A172 (cell line): ENCODE data around the gene PARD3B. TPM values are rescaled to one million over a fixed set of nuclear protein-coding genes. Genes with fewer than 3 reads are reported as not detected.
A peak's percentile ranks its signal among the peaks of the same experiment; 100 is the strongest.

Experiments used
- DNase-seq: peaks from one replicate; pipeline ENCODE4 v3.0.0-alpha.2; 2015; ENCODE audit warnings: low spot score
- total RNA-seq: library from RNA; depleted of rRNA; stranded (reverse); fragments of >200 nt; shearing (Covaris generic); gene quantifications from 2 replicates; pipeline ENCODE4 v1.2.3, GENCODE V29; 2014

PARD3B gene
- total RNA-seq, 1 experiment from 2014 or later: 5.4 TPM

GRCh38 chr2:205496370-205496769 is 951.1 kb downstream of the PARD3B start:
- DNase-seq: no peak

DNA sequence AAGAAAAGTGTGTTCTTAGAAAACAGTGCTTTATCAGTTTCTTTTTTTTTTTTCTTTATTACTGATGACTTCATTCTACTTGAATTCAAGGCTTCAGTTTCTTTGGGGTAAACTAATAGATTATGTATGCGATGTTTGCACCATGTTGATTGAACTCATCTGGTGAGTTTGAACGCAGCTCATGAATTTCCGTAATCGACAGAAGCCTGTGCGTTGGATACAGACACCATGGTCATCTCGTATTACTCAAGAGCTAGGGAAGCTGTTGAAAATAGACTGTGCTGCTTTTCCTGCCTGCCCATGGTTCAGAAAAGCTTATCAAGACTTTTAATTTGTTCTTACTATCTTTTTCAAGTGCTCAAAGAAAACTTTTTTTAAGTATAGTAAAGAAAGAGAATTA is 951.5 kb downstream of the PARD3B start:
- no peak for DNase-seq

GRCh38 chr2:205499006-205499405 is 953.7 kb downstream of the PARD3B start:
- no peak for DNase-seq

DNA sequence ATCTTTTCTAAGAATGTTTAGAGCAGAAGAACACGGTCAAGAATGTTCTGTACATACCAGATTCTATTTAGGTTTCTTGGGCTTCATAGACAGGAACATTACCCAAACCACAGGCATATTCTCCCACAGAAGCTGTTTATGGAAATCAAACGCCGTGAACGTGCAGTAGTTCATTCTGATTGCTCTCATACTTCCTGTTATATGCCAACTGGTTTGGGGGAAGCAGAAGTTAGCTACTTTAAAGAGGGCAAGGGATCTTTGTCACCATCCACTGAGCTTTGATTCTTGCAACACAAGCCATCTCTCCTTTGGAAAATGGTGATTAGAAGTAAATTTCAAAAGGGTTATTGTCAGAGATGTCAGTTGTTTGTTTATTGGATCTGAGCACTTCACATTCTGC is 954.8 kb downstream of the PARD3B start:
- no peak for DNase-seq

GRCh38 chr2:205500951-205501350 is 955.7 kb downstream of the PARD3B start:
- no peak for DNase-seq

- no peak for DNase-seq
These were observed 956.6 kb downstream of the PARD3B start for GRCh38 chr2:205501826-205502225.

GRCh38 chr2:205505371-205505770 is 960.1 kb downstream of the PARD3B start:
- DNase-seq: no peak

GRCh38 chr2:205509655-205510054 is 964.4 kb downstream of the PARD3B start:
- DNase-seq: no peak

- no peak for DNase-seq
These were observed 965.1 kb downstream of the PARD3B start for GRCh38 chr2:205510345-205510744.

- DNase-seq: no peak
These were observed 965.9 kb downstream of the PARD3B start for GRCh38 chr2:205511221-205511620.

GRCh38 chr2:205511641-205512040 is 966.4 kb downstream of the PARD3B start:
- DNase-seq: no peak

- DNase-seq: no peak
These were observed 975.0 kb downstream of the PARD3B start for GRCh38 chr2:205520311-205520710.

- DNase-seq: peak; percentile 41
These were observed 979.4 kb downstream of the PARD3B start for GRCh38 chr2:205524656-205525055.

DNA sequence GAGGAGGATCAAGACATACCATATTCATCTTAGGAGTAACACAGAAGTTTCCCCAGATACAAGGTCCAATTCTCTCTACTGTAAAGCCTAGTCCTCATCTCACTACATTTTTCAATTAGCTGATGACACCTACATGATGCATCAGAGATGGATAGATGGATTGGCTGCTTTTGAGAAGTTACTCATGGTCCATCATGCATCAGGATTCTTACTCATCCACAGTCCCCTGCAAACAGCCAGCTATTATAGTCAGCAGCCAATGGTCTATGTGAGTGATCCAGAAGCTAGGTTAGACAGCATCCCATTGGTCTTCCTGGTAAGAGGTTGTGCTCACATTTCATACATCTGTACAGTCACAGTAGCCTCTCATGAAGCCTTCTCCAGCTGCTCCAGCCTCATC is 982.5 kb downstream of the PARD3B start:
- DNase-seq: peak; percentile 15

GRCh38 chr2:205531072-205531471 is 985.8 kb downstream of the PARD3B start:
- no peak for DNase-seq

DNA sequence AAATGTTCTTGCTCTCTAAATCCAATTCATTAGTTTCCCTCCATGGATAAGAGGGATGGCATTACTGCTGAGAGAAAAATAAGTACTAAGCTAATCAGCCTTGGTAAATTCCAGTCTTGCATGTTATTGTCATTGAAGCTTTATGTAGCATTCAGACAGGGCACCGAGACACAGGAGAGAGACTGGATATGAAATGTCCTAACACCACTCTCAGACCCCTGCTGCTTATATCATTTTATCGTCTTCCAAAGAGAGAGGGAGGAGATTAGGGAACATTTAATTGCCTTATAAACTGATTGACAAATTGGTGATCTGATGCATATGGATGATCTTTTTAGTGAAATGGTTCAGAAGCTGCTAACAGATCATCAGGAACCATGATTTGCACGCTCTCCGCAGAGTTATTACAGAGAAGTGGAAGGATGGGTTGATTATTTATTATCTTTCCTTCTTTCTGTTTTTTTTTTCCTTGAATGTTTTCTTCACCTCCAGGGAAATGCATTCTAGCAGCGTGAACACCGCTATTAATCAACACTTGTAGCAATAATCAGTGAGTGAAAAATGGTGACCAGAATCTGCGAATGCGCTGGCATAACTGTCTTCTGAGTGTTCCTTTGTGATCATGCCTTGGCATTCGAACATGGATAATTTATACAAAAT is 986.3 kb downstream of the PARD3B start:
- no peak for DNase-seq

GRCh38 chr2:205535001-205535400 is 989.7 kb downstream of the PARD3B start:
- no peak for DNase-seq

- DNase-seq: no peak
These were observed 994.3 kb downstream of the PARD3B start for GRCh38 chr2:205539603-205540002.

- no peak for DNase-seq
These were observed 994.8 kb downstream of the PARD3B start for GRCh38 chr2:205540036-205540435.

DNA sequence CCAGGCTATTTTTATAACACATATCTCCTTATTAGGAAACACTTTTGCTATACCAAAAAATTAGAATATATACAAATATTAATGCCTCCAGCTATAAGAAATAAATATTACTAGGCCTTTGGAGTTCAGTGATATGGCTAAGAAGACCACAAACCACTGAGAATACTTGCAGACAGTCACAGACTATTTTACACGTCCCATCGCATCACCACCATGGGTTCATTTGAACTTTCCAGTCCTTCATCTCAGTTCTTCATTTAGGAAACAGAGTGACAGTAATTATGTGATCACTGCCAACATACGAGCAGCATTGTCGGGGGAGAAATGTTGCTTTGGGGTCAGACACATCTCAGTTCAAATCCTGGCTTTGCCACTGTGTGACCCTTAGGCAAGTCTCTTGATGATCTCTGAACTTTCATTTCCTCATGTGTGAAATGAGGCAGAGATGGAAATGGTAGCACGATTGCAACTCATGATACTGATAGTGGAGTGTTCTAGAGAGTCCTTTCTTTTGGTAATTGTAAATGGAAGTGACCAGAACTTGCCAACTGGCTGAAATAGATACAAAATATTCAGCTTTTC is 998.1 kb downstream of the PARD3B start:
- no peak for DNase-seq

GRCh38 chr2:205543937-205544702 is 998.8 kb downstream of the PARD3B start:
- no peak for DNase-seq

DNA sequence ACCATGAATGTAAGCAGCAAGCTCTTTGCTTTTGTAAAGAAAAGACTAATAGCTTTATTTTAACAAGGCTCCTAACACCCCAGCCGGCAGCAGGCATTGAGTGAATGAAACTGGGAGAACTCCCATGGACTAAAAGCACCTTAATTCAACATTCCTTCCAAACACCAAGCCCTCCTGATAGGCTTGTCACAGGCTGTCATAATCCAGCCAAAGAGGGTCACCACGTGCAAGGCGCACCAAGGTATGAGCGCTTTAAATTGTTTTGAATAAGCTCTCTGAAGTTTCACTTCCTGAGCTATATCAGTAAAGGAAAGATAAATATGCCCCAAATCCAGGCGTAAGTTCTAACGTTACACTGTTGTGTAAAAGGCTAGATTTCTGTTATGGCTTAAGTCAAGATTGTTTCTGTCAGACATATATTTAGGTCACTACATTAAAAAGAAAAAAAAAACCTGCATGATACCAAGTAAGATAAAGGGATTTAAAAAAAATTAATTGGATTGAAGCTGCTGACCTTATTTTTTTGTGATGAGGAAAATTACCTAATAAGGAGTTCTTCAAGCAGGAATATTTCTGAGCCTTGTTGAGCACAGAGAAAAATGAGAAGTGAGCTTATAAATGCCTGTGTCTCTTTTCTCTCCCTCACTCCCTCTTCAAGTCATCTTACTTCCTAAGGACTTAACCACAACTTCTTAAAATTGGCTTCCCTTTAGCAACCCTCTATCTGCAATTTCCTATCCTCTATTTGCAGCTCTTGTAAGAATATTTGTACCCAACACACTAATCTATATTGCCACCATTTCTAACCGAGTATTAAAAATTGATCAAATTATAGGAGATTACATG is 1000.9 kb downstream of the PARD3B start:
- DNase-seq: no peak
